Measurements from ENCODE around the gene RNF166.

The RNF166 gene

GRCh38 chr16:88661468-88661867, 44.7 kb downstream of the RNF166 start:
- H3K27me3 ChIP-seq (ENCODE audit: control insufficient read depth, insufficient read depth, low read length, poor library complexity, severe bottlenecking), result peaks cover 6% of the 10 kb centered on the region
- no peaks in the 10 kb centered on the region for H3K4me1 ChIP-seq (ENCODE audit: control insufficient read depth, insufficient read depth, low read length)
- H3K4me3 ChIP-seq (ENCODE audit: insufficient read depth, low read depth, low read length), result no peak overlapping the region
- 85% methylated on average over 8 to 10 of the region's 10 CpGs for WGBS, 2 experiments
- H3K36me3 ChIP-seq (ENCODE audit: control insufficient read depth, insufficient read depth, low read length), result no peaks in the 10 kb centered on the region
- H3K27ac ChIP-seq (ENCODE audit: insufficient read depth, low read depth, low read length, poor library complexity, severe bottlenecking), result no peak overlapping the region
- no peaks in the 10 kb centered on the region for H3K9me3 ChIP-seq (ENCODE audit: control insufficient read depth, low read length)

GRCh38 chr16:88659160-88659559, 47.0 kb downstream of the RNF166 start:
- Histone ChIP-seq H3K4me3 (ENCODE audit: insufficient read depth, low read depth, low read length) (no peak overlapping the region), H3K36me3 (ENCODE audit: control insufficient read depth, insufficient read depth, low read length) (peaks cover 5% of the 10 kb centered on the region), H3K27ac (ENCODE audit: insufficient read depth, low read depth, low read length, poor library complexity, severe bottlenecking) (no peak overlapping the region), H3K9me3 (ENCODE audit: control insufficient read depth, low read length) (no peaks in the 10 kb centered on the region), H3K27me3 (ENCODE audit: control insufficient read depth, insufficient read depth, low read length, poor library complexity, severe bottlenecking) (peaks cover 5% of the 10 kb centered on the region), H3K4me1 (ENCODE audit: control insufficient read depth, insufficient read depth, low read length) (no peaks in the 10 kb centered on the region)
- 94 to 95% methylated on average over 25 of the region's 25 CpGs for WGBS, 2 experiments

- no peak overlapping the region for H3K4me3 ChIP-seq (ENCODE audit: insufficient read depth, low read depth, low read length)
- no peak overlapping the region for H3K27ac ChIP-seq (ENCODE audit: insufficient read depth, low read depth, low read length, poor library complexity, severe bottlenecking)
- H3K27me3 ChIP-seq (ENCODE audit: control insufficient read depth, insufficient read depth, low read length, poor library complexity, severe bottlenecking), result peaks cover under 1% of the 10 kb centered on the region
- H3K36me3 ChIP-seq (ENCODE audit: control insufficient read depth, insufficient read depth, low read length), result peaks cover 5% of the 10 kb centered on the region
- 91 to 93% methylated on average over 14 to 15 of the region's 15 CpGs for WGBS, 2 experiments
- H3K9me3 ChIP-seq (ENCODE audit: control insufficient read depth, low read length), result no peaks in the 10 kb centered on the region
- H3K4me1 ChIP-seq (ENCODE audit: control insufficient read depth, insufficient read depth, low read length), result no peaks in the 10 kb centered on the region
Observed at GRCh38 chr16:88658714-88659113, 47.5 kb downstream of the RNF166 start.

GRCh38 chr16:88657371-88657770, 48.8 kb downstream of the RNF166 start:
- H3K9me3 ChIP-seq (ENCODE audit: control insufficient read depth, low read length), result no peaks in the 10 kb centered on the region
- 95% methylated on average over 19 of the region's 19 CpGs for WGBS, 2 experiments
- H3K4me1 ChIP-seq (ENCODE audit: control insufficient read depth, insufficient read depth, low read length), result no peaks in the 10 kb centered on the region
- H3K36me3 ChIP-seq (ENCODE audit: control insufficient read depth, insufficient read depth, low read length), result peaks cover 5% of the 10 kb centered on the region
- H3K27me3 ChIP-seq (ENCODE audit: control insufficient read depth, insufficient read depth, low read length, poor library complexity, severe bottlenecking), result no peaks in the 10 kb centered on the region
- H3K27ac ChIP-seq (ENCODE audit: insufficient read depth, low read depth, low read length, poor library complexity, severe bottlenecking), result no peak overlapping the region
- H3K4me3 ChIP-seq (ENCODE audit: insufficient read depth, low read depth, low read length), result no peak overlapping the region

- Histone ChIP-seq H3K27me3 (ENCODE audit: control insufficient read depth, insufficient read depth, low read length, poor library complexity, severe bottlenecking) (no peaks in the 10 kb centered on the region), H3K4me3 (ENCODE audit: insufficient read depth, low read depth, low read length) (no peak overlapping the region), H3K27ac (ENCODE audit: insufficient read depth, low read depth, low read length, poor library complexity, severe bottlenecking) (no peak overlapping the region), H3K4me1 (ENCODE audit: control insufficient read depth, insufficient read depth, low read length) (peaks cover 2% of the 10 kb centered on the region), H3K9me3 (ENCODE audit: control insufficient read depth, low read length) (no peaks in the 10 kb centered on the region), H3K36me3 (ENCODE audit: control insufficient read depth, insufficient read depth, low read length) (peaks cover 5% of the 10 kb centered on the region)
- WGBS, 2 experiments, result 89% methylated on average over 25 of the region's 25 CpGs
Observed at GRCh38 chr16:88656291-88656980, 49.8 kb downstream of the RNF166 start.

- no peaks in the 10 kb centered on the region for H3K9me3 ChIP-seq (ENCODE audit: control insufficient read depth, low read length)
- H3K4me3 ChIP-seq (ENCODE audit: insufficient read depth, low read depth, low read length), result no peak overlapping the region
- H3K27ac ChIP-seq (ENCODE audit: insufficient read depth, low read depth, low read length, poor library complexity, severe bottlenecking), result no peak overlapping the region
- H3K27me3 ChIP-seq (ENCODE audit: control insufficient read depth, insufficient read depth, low read length, poor library complexity, severe bottlenecking), result no peaks in the 10 kb centered on the region
- peaks cover 7% of the 10 kb centered on the region for H3K4me1 ChIP-seq (ENCODE audit: control insufficient read depth, insufficient read depth, low read length)
- H3K36me3 ChIP-seq (ENCODE audit: control insufficient read depth, insufficient read depth, low read length), result peaks cover 5% of the 10 kb centered on the region
- WGBS, 2 experiments, result 93% methylated on average over 29 of the region's 29 CpGs
Observed at GRCh38 chr16:88655733-88656281, 50.4 kb downstream of the RNF166 start.

GRCh38 chr16:88655053-88655732, 51.0 kb downstream of the RNF166 start:
- H3K9me3 ChIP-seq (ENCODE audit: control insufficient read depth, low read length), result no peaks in the 10 kb centered on the region
- H3K27ac ChIP-seq (ENCODE audit: insufficient read depth, low read depth, low read length, poor library complexity, severe bottlenecking), result no peak overlapping the region
- H3K4me1 ChIP-seq (ENCODE audit: control insufficient read depth, insufficient read depth, low read length), result peaks cover 7% of the 10 kb centered on the region
- no peaks in the 10 kb centered on the region for H3K27me3 ChIP-seq (ENCODE audit: control insufficient read depth, insufficient read depth, low read length, poor library complexity, severe bottlenecking)
- H3K4me3 ChIP-seq (ENCODE audit: insufficient read depth, low read depth, low read length), result no peak overlapping the region
- WGBS, 2 experiments, result 94 to 95% methylated on average over 50 of the region's 50 CpGs
- peaks cover 5% of the 10 kb centered on the region for H3K36me3 ChIP-seq (ENCODE audit: control insufficient read depth, insufficient read depth, low read length)

GRCh38 chr16:88654363-88655052, 51.7 kb downstream of the RNF166 start:
- peaks cover 12% of the 10 kb centered on the region for H3K4me1 ChIP-seq (ENCODE audit: control insufficient read depth, insufficient read depth, low read length)
- H3K27ac ChIP-seq (ENCODE audit: insufficient read depth, low read depth, low read length, poor library complexity, severe bottlenecking), result no peak overlapping the region
- H3K4me3 ChIP-seq (ENCODE audit: insufficient read depth, low read depth, low read length), result no peak overlapping the region
- WGBS, 2 experiments, result 93 to 95% methylated on average over 28 of the region's 28 CpGs
- no peaks in the 10 kb centered on the region for H3K27me3 ChIP-seq (ENCODE audit: control insufficient read depth, insufficient read depth, low read length, poor library complexity, severe bottlenecking)
- no peaks in the 10 kb centered on the region for H3K9me3 ChIP-seq (ENCODE audit: control insufficient read depth, low read length)
- peaks cover 5% of the 10 kb centered on the region for H3K36me3 ChIP-seq (ENCODE audit: control insufficient read depth, insufficient read depth, low read length)

- no peak overlapping the region for H3K27ac ChIP-seq (ENCODE audit: insufficient read depth, low read depth, low read length, poor library complexity, severe bottlenecking)
- no peaks in the 10 kb centered on the region for H3K27me3 ChIP-seq (ENCODE audit: control insufficient read depth, insufficient read depth, low read length, poor library complexity, severe bottlenecking)
- H3K4me1 ChIP-seq (ENCODE audit: control insufficient read depth, insufficient read depth, low read length), result peaks cover 14% of the 10 kb centered on the region
- WGBS, 2 experiments, result 92 to 93% methylated on average over 32 of the region's 32 CpGs
- H3K4me3 ChIP-seq (ENCODE audit: insufficient read depth, low read depth, low read length), result no peak overlapping the region
- H3K36me3 ChIP-seq (ENCODE audit: control insufficient read depth, insufficient read depth, low read length), result peaks cover 5% of the 10 kb centered on the region
- no peaks in the 10 kb centered on the region for H3K9me3 ChIP-seq (ENCODE audit: control insufficient read depth, low read length)
Observed at GRCh38 chr16:88653596-88654362, 52.4 kb downstream of the RNF166 start.
